ENCODE data around the gene MYO3B.

- TF ChIP-seq EZH2 (IDR thresholded peaks at IDR 0.05) (no peak), POLR2AphosphoS5 (IDR thresholded peaks at IDR 0.05; ENCODE audit: borderline replicate concordance, low read depth, low read length) (no peak), FOXP2 (optimal IDR thresholded peaks at IDR 0.05; ENCODE audit: control extremely low read depth, extremely low read length, insufficient read depth) (no peak)
Measured at GRCh38 chr2:170298861-170299429, 121.0 kb downstream of the MYO3B start.
